ENCODE data around the gene WDR36. TPM values are rescaled to one million over a fixed set of nuclear protein-coding genes. Genes with fewer than 3 reads are reported as not detected.

Gene WDR36
- polyA plus RNA-seq, 1 of the 3 experiments (the other 2 are of a cell fraction) = 6.7 TPM

DNA sequence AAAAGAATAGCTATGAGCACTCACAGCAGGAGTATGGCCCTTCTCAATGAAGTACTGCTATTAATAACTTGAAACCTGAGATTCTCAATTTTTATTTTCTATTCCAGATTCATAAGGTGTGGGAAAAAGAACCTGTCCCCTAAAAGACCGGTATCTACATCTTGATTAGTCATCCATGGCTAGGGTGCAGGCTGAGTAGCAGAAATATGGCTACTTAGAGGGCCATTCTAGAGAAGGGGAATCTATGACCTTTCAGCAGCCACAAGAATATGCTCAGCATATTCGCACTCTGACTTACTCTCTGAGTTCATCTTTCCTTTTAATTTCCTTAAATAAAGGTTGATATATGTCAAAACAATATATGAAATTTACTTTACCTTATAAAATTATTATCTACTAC lies 27.7 kb downstream of the WDR36 start (continued):
- TF ChIP-seq PBX3 (IDR thresholded peaks at IDR 0.05) (no peak), RAD21 (IDR thresholded peaks at IDR 0.05; ENCODE audit: low read length) (no peak), TAF1 (IDR thresholded peaks at IDR 0.05; ENCODE audit: borderline replicate concordance, low read depth, low read length) (no peak), SMC3 (IDR thresholded peaks at IDR 0.05; ENCODE audit: low read depth, low read length) (no peak), ELF1 (IDR thresholded peaks at IDR 0.05) (no peak), TCF12 (IDR thresholded peaks at IDR 0.05) (no peak), TEAD4 (IDR thresholded peaks at IDR 0.05; ENCODE audit: borderline replicate concordance, insufficient read depth) (no peak)
- TF ChIP-seq, protein P1, sequence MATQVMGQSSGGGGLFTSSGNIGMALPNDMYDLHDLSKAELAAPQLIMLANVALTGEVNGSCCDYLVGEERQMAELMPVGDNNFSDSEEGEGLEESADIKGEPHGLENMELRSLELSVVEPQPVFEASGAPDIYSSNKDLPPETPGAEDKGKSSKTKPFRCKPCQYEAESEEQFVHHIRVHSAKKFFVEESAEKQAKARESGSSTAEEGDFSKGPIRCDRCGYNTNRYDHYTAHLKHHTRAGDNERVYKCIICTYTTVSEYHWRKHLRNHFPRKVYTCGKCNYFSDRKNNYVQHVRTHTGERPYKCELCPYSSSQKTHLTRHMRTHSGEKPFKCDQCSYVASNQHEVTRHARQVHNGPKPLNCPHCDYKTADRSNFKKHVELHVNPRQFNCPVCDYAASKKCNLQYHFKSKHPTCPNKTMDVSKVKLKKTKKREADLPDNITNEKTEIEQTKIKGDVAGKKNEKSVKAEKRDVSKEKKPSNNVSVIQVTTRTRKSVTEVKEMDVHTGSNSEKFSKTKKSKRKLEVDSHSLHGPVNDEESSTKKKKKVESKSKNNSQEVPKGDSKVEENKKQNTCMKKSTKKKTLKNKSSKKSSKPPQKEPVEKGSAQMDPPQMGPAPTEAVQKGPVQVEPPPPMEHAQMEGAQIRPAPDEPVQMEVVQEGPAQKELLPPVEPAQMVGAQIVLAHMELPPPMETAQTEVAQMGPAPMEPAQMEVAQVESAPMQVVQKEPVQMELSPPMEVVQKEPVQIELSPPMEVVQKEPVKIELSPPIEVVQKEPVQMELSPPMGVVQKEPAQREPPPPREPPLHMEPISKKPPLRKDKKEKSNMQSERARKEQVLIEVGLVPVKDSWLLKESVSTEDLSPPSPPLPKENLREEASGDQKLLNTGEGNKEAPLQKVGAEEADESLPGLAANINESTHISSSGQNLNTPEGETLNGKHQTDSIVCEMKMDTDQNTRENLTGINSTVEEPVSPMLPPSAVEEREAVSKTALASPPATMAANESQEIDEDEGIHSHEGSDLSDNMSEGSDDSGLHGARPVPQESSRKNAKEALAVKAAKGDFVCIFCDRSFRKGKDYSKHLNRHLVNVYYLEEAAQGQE (IDR thresholded peaks at IDR 0.05; ENCODE audit: low read depth, low read length) = no peak

DNA sequence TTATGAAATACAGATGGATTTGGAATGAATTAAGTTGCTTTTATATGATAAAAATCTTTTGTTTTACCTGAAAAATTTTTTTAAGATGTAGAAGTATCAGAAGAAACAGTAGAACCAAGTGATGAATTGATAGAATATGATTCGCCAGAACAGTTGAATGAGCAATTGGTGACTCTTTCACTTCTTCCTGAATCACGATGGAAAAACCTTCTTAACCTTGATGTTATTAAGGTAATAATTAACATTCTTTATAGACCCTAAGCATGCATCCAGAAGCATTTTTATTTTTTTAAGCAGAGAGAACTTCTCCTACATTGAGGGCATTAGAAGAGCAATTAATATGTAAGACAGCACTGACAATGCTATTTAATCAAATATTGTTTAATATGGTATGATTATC lies 28.8 kb downstream of the WDR36 start:
- no peak overlapping the region for H3K4me2 ChIP-seq
- no peak overlapping the region for H2AFZ ChIP-seq (ENCODE audit: low read depth)
- H3K4me1 ChIP-seq (ENCODE audit: control insufficient read depth in 1 of 2, insufficient read depth in 2 of 2, low read depth in 1 of 2, low read length in 1 of 2) = no peaks in the 10 kb centered on the region
- ChIA-PET CTCF (no interaction called here), POLR2A (no interaction called here)
- H3K9ac ChIP-seq = no peak overlapping the region
- WGBS (ENCODE audit: low lambda C conversion rate) = 61% methylated on average over 2 of the region's 2 CpGs
- H3K9me2 ChIP-seq = no peaks in the 10 kb centered on the region
- H3K27me3 ChIP-seq (ENCODE audit: insufficient read depth) = no peaks in the 10 kb centered on the region
- peaks cover 13% of the 10 kb centered on the region for H3F3A ChIP-seq (replicated peaks; ENCODE audit: insufficient read depth)
- no peak overlapping the region for H3K27ac ChIP-seq (ENCODE audit: low read depth in 2 of 2, low read length in 1 of 2)
- H3K4me3 ChIP-seq (ENCODE audit: low read depth in 2 of 2, low read length in 1 of 2) = no peak overlapping the region
- DNase-seq = no peak
- no peaks in the 10 kb centered on the region; the same call in 1 of the 2 replicates for H3K9me3 ChIP-seq
- no peaks in the 10 kb centered on the region for H4K20me1 ChIP-seq (ENCODE audit: insufficient read depth)
- peaks cover 79 to 96% of the 10 kb centered on the region in 2 experiments for H3K36me3 ChIP-seq (replicated peaks in 1 of 2; ENCODE audit: control insufficient read depth in 1 of 2, insufficient read depth in 2 of 2, low read length in 1 of 2)
- H3K79me2 ChIP-seq (ENCODE audit: insufficient read depth) = no peaks in the 10 kb centered on the region
- TF ChIP-seq EP300 (IDR thresholded peaks at IDR 0.05; ENCODE audit: borderline replicate concordance in 1 of 2, low read depth in 1 of 2, low read length in 1 of 2) = no peak
- no peak for TF ChIP-seq GATA2 (CRISPR knock-in tag; IDR thresholded peaks at IDR 0.05)
- TF ChIP-seq SIN3A (IDR thresholded peaks at IDR 0.05; ENCODE audit: borderline replicate concordance, low read depth, low read length) = no peak
- no peak for TF ChIP-seq TAF1 (IDR thresholded peaks at IDR 0.05; ENCODE audit: borderline replicate concordance, low read depth, low read length)
- TF ChIP-seq JUND (IDR thresholded peaks at IDR 0.05) = no peak
- no peak for TF ChIP-seq NRF1 (IDR thresholded peaks at IDR 0.05; ENCODE audit: low read depth, low read length)
- TF ChIP-seq FOXM1 (IDR thresholded peaks at IDR 0.05; ENCODE audit: low read depth) = no peak
- no peak for TF ChIP-seq TCF12 (IDR thresholded peaks at IDR 0.05)
- TF ChIP-seq CHD2 (IDR thresholded peaks at IDR 0.05; ENCODE audit: low read length, partially characterized antibody) = no peak
- no peak for TF ChIP-seq MEF2A (IDR thresholded peaks at IDR 0.05; ENCODE audit: borderline replicate concordance, low read depth)
- no peak for TF ChIP-seq YY1 (IDR thresholded peaks at IDR 0.05; ENCODE audit: low read depth)
- TF ChIP-seq PBX3 (IDR thresholded peaks at IDR 0.05) = no peak
- TF ChIP-seq TEAD4 (IDR thresholded peaks at IDR 0.05; ENCODE audit: borderline replicate concordance, insufficient read depth) = no peak
- TF ChIP-seq, protein P2, sequence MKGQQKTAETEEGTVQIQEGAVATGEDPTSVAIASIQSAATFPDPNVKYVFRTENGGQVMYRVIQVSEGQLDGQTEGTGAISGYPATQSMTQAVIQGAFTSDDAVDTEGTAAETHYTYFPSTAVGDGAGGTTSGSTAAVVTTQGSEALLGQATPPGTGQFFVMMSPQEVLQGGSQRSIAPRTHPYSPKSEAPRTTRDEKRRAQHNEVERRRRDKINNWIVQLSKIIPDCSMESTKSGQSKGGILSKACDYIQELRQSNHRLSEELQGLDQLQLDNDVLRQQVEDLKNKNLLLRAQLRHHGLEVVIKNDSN (IDR thresholded peaks at IDR 0.05; ENCODE audit: borderline replicate concordance, low read depth) = no peak
- TF ChIP-seq EZH2phosphoT487 (IDR thresholded peaks at IDR 0.05; ENCODE audit: borderline replicate concordance, low read depth) = no peak
- TF ChIP-seq, protein P3, sequence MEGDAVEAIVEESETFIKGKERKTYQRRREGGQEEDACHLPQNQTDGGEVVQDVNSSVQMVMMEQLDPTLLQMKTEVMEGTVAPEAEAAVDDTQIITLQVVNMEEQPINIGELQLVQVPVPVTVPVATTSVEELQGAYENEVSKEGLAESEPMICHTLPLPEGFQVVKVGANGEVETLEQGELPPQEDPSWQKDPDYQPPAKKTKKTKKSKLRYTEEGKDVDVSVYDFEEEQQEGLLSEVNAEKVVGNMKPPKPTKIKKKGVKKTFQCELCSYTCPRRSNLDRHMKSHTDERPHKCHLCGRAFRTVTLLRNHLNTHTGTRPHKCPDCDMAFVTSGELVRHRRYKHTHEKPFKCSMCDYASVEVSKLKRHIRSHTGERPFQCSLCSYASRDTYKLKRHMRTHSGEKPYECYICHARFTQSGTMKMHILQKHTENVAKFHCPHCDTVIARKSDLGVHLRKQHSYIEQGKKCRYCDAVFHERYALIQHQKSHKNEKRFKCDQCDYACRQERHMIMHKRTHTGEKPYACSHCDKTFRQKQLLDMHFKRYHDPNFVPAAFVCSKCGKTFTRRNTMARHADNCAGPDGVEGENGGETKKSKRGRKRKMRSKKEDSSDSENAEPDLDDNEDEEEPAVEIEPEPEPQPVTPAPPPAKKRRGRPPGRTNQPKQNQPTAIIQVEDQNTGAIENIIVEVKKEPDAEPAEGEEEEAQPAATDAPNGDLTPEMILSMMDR (IDR thresholded peaks at IDR 0.05) = no peak

All from SK-N-SH (cell line).